Vagina (tissue), 2 donors: ENCODE results near the gene SLC66A2.

ENCODE experiments used
- CTCF ChIP-seq, 3 experiments: fragments of 450-650 bp in 2 of 3; fragments of 200-600 bp in 1 of 3; sonication (generic) in 1 of 3; IDR thresholded peaks; one replicate each; pipeline ENCODE4 v1.5.1; 2017 to 2019; ENCODE audit warnings: antibody characterized with exemption in 3 of 3, mild to moderate bottlenecking in 2 of 3, moderate library complexity in 2 of 3
- POLR2A ChIP-seq, 2 donors: fragments of 450-650 bp; IDR thresholded peaks; one replicate each; pipeline ENCODE4 v1.6.1; 2017; ENCODE audit warnings: antibody characterized with exemption in 2 of 2, mild to moderate bottlenecking in 2 of 2, moderate library complexity in 2 of 2

- peak in 1 of 2 donors; percentile 69 for TF ChIP-seq POLR2A (IDR thresholded peaks at IDR 0.05)
- no peak for TF ChIP-seq CTCF (IDR thresholded peaks at IDR 0.05)
These were observed at the start of gene SLC66A2 for GRCh38 chr18:79951545-79952455.
